IPS DF 19.7 (cell line): Measurements from ENCODE around the gene DNAI7.

ENCODE experiments used
- DNase-seq: peaks from one replicate; pipeline ENCODE4 v3.0.0-alpha.2; 2013; ENCODE audit warnings: low read depth, low spot score

Gene DNAI7

DNA sequence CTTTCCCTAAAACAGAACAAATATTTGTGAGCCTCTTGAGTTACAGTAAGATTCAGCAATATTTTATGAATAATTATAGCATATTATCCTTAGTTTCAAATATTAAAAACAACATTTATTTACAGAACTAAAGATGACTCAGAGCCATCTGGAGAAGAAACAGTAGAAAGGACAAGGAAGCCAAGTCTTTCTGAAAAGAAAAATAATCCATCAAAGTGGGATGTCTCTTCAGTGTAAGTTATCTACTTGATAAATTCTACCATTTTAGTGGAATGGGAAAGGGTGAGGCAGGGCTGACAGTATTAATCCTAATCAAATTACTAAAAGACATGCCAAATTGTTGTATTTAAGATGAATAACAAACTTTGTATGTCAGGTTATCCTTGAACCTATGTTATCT, 88.1 kb downstream of the DNAI7 start:
- no peak for DNase-seq

DNA sequence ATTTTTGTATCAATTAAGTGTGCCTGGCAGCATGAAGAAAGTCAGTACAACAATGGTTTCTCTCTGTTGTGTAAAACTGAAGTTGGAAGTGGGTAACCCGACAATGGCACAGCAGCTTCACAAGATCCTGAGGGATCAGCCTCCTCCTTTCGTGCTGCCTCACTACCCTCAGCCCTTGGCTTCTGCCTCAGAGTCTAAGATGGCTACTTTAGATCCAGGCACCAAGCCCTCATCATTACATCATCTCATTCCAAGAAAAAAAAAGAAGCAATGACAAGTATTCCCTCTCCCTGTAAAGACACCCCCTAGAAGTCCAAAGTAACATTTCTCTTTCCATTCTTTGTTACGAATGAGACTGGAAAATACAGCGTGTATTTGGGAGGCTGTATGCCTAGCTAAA, 92.6 kb downstream of the DNAI7 start:
- DNase-seq, result no peak

DNA sequence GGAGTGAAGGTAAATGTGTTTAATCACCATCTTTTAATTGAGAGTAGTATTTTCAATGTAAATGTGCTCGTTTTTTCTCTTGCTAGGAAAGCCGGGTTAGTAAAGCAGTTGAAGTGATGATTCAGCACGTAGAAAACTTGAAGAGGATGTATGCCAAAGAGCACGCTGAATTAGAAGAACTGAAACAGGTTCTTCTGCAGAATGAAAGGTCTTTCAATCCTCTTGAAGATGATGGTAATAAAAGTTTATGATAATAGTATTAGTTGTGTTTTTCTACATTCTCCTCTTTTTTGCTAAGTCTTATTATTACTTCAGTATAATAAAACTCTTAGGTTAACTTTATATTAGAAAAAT, 93.9 kb downstream of the DNAI7 start:
- no peak for DNase-seq

DNA sequence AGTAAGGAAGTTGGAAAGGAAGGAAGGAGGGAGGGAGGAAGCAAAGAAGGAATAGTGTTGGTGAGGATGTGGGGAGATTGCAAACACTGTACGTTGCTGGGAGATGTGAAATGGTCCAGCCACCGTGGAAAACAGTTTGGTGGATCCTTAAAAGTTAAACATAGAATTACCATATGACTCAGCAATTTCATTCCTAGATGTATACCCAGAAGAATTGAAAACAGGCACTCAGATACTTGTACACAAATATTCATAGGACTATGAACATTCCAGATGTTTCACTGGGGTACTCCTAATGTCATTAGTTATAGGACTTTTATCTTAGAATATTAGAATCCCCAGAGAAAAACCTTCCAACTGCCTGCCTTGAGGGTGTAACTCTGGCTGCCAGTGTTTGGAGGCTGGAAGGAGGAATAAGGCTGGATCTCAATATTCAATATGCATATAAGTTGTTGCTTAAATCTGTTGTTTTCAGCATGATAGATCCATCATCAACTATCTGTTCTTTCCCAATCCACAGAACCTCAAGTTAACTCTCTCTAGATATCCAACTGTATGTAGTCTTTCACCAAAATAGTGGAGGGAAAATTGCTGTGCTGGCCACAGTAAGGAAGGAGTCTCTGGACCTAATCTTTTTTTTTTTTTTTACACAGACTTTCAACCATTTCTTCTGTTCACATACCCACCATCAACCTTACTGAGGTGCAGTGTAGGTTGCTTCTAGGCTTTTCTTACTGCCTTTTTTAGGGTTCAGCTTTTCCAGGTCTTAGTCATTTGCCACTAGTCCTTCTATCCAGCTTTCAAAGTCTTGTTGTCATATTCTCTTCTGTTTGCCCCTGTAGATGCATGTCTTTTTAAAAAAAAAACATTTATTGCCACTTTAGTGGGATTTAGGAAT, 94.5 kb downstream of the DNAI7 start:
- DNase-seq, result no peak

DNA sequence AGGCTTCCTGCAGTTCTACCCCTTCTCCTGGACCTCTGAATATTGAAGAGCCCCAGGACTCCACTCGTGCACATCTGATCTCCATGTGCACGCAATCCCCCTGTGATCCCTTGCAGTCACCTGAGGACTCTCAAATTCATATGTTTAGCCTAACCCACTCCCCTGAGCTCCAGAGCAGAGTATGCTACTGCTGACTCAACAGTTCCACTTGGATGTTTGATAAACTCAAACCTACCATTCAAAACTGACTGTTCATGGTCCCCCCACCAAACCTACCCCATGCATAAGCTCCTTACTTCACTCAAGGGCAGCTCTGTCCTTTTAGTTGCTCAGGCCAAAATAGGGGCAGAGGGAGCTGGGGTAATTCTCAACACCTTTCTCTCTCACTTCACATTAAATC, 96.0 kb downstream of the DNAI7 start:
- no peak for DNase-seq

DNA sequence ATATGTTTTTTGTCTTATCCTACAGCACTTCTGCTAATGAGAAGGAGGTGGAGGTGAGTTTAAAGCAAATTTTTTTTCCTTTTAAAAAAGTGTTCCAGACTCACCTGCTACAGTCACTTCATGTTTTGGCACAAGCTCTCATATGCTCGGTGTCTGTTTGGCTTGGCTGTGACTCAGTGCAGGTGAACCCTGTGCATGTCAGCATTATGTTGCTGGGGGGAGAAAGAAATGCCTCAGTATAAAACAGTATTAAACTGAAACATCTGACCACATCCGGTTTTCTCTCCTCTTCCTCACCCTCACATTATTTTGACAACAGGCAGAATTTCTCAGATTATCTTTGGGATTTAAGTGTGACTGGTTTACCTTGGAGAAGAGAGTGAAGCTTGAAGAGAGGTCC, 105.2 kb downstream of the DNAI7 start:
- DNase-seq, result no peak

DNA sequence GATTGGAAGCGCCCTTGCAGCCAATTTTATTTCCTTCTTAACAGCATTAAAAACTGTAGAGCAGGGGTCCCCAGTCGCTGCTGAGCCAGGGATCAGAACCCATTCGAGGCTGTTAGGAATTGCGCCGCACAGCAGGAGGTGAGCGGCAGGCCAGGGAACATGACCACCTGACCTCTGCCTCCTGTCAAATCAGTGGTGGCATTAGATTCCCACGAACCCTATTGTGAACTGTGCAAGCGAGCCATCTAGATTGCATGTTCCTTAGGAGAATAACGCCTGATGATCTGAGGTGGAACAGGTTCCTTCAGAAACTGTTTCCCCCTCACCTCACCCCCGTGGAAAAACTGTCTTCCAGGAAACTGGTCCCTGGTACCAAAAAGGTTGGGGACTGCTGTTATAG, 107.4 kb downstream of the DNAI7 start:
- no peak for DNase-seq

DNA sequence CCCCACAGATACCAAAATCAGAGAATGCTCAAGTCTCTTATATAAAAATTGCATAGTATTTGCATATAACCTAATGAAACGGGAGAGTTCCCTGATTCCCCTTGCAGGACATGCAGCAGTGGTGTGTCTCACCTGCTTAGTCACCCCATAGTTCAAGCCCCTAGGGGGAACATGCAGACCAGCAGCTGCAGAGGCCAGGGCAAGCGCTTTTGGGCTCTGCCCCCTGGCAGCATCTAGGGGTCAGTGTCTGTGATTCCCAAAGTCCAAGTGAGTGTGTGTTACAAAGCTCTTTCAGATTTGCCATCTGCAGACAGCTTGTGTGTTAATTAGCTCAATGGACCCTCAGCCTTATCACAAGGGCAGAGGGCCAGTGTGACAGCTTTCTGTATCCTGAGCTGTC, 110.1 kb downstream of the DNAI7 start:
- peak; percentile 23 for DNase-seq

DNA sequence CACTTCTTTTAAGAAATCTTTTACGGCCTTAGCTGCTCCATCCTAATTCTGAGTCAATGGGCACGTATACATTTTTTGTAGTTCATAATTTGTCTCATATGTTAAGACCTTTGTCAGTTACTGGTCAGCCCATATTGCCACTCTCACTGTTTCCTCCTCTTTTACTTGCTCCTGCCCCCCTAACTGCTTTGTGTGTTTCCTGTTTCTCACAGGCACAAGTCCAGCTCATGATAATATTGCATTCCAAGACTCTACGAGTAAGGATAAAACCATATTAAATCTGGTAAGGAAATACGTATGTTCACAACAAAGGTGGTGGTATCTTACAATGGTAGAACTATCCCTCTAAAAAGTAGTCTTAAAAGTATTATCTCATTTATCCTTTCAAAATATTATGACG, 111.7 kb downstream of the DNAI7 start:
- DNase-seq, result no peak

DNA sequence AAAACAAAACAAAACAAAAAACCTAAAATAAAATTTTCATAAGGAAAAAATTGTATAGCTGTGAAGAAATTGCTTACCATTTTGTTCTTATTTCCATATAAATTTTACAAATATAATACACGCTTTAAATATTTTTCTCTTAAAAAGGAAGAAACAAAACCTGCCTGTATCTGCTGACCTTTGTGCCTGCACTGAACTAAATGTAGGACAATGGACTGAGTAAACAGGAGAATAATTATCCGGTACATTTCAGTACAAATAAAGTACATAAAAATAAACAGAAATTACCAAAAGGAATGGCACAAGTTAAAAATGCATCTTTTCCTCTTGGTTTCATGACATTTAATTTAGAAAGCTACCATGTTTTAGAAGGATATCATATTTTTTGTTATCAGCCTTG, 112.3 kb downstream of the DNAI7 start:
- DNase-seq, result no peak

DNA sequence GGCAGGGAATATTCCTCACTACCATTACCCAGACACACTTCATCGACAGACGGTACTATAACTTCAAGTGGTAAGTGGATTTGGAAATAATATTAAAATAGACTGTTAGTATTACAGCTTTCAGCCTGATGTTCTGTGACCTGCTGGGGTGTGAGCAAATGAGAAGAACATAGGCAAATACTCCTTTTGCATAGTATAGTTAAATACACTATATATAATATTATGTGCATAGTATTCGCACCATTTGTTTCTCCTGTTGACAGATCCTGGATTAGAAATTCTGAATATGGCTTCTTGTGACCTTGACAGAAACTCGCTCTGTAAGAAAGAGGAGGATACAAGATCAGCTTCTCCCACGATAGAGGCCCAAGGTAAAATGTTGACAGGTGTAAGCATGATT, 115.6 kb downstream of the DNAI7 start:
- no peak for DNase-seq

DNA sequence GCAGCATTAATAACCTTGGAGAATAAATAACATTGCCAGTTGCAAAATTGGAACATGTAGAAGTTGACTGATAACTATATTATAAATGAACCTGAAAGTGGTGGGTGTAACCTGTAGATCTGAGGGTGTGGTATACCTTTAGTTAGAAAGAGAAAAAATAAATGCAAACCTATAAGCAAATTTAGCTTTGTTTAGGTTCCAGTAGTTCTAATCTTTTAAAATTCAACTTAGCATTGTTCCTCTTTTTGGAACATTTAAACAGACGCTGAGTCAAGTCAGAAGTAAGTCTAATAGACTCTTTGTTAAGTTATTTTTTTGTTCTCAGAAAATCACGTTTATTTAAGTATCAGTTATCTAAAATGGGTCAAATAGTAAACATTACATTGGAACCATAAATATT, 120.0 kb downstream of the DNAI7 start:
- DNase-seq, result no peak

DNA sequence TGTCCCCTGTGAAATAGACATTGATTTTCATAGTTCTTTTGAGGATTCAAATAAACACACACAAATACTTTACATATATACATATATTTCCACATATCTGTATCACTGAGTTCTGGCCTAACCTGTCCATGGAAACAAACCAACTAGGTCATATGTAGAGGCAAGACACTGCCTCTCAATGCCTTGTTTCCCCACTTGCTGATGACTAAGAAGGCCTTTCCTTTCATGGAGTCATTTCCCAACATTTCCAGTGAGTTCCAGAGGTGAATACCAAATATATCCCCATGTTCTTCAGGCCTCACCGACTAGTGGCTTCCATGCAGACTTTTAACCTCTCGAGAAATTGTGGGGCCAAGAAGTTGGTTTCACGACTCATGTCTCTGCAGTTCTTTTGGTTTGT, 120.8 kb downstream of the DNAI7 start:
- no peak for DNase-seq

DNA sequence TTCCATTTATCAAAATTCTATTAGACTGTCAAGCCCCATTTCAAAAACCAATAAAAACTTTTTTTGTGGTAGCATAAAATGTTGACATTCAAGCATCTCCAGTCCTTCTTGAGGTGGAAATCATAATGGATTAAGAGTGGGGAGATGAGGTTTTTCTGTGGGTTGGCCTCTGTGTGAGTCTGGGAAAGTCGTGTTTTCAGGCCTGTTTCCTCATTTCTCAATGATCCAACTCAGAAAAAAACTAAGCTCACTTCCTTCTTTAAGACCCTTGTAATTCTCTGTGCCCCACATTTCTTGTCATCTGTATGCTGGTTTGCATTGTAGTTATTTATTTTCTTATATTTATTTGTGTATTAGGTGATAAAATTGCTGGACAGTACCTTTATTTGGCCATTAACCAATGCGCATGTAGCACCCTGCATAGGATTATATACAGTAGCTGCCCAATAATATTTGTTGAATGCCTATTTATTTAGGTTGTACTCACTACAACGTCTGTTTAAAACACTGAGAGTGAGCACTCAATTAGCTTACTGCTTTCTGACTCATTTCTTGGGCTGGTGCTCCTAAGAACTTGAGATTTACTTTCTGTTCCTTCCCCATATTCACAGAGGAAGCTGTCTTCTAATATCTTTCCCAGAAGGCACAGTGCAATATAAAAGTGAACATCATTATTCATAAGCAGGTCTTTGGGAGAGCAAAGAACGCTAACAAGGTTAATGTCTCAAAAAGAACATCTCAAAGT, 121.9 kb downstream of the DNAI7 start:
- no peak for DNase-seq

DNA sequence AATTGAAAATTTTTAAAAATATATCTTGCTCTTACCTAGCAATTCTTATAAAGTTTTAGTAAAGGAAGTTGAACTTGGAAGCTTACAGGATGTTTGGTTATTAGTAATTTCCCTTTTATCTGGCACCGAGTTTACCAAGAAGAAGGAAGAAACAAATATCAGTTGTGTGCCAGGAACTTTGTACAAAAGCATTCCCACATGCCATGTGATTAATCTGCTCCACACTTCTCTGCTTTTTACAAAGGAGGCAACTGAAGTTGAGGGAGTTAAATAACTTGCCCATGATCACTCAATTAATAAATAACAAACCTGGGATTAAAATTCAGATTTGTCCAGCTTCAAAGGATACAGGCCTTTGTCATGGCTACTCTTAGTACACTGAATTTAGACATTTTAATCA, 123.6 kb downstream of the DNAI7 start:
- DNase-seq, result no peak

DNA sequence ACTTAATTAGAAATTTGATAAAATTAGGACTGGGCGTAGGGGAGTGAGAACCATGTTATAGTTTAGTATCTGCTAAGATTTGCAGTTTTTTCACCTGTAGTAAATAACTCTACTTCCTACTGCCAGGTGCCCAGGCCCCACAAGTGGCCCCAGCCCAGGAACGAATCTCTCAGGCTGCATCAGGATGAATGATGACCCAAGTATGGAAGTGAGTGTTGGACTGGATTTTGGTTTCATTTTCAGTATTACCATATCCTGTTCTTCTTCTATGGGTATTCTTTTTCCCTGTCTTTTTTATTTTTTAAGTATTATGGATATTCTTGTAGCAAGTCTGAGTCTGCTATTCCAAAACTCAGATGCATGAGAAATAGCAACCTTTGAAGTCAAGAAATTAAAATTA, 125.7 kb downstream of the DNAI7 start:
- no peak for DNase-seq

DNA sequence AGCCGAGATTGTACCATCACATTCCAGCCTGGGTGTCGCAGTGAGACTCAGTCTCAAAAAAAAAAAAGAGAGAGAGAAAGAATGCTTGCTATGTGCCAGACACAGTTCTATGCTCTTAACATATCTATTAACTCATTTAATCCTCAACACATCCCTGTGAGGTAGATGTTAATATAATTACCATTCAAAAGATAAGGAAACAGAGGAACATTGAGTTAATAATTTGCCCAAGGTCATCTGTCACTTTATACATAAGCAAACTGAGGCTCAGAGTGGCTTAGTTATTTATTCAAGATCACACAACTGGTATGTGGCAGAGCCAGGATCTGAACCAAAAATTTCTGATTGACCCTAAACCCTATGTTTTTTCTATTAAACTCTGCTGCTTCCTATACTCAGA, 129.9 kb downstream of the DNAI7 start:
- no peak for DNase-seq

DNA sequence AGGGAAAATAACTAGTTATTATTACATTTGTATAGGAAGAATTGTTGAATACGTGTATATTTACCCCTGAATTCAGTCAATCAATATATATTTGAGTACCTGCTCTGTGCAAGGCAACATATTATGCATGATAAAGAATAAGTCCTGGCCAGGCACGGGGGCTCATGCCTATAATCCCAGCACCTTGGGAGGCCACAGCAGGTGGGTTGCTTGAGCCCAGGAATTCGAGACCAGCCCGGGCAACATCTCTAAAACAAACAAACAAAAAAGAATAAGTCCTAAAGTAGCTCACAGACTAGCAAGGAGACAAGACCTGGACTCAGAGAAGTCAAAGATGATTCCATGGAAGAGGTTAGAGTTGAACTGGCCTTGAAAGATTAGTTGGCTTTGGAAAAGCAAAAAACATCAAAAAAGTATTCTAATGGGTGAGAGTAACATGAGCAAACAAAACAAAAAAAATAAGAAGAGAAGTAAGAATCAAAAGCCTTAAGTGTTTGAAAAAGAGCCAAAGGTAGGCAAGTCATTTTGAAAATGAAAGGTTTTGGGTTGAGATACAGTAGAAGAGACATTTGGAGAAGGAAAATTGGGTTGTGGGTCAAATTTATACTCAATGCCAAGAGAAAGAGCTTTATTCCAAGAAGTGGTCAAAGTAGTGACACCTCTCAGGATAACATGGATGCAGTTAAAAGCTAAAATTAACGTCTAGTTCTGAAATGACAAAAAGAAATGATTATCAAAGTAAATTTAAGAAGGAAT, 130.9 kb downstream of the DNAI7 start:
- DNase-seq, result no peak

DNA sequence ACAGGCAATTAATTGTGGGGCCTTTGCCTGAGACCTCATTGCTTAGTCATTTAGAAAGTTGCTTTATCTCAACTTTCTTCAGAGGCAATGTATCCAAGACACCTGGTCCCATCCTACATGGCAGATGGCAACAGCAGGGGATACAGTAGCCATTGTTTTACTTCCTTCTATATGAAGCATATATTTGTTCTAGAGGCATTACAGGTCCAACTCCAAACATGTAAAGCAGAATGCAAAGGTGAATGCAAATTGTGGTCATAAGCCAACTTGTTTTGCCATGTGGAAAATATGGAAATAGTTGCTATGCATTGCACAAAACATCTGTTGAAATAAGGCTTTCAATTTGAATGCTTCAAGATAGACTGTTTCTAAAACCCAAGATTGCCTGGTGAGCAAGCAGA, 136.3 kb downstream of the DNAI7 start:
- DNase-seq, result no peak
